Panc1 (cell line): ENCODE data around the gene COL6A5. TPM values are rescaled to one million over a fixed set of nuclear protein-coding genes. Genes with fewer than 3 reads are reported as not detected.

Experiments
- ATAC-seq: fragments of 200-7000 bp; cut with Tn5 transposase; 2 replicates; pipeline ENCODE4 v1.9.1; 2020; ENCODE audit warnings: mild to moderate bottlenecking, moderate library complexity
- BruUV-seq: library from RNA; stranded (reverse); fragments of 400-500 nt; replicated peaks from 2 replicates; lab custom pipeline; 2021; lab: Mats Ljungman, UMichigan
- CTCF ChIA-PET: fragments of 300-600 bp; sonication (Branson Sonifier 250); formaldehyde crosslinking; loops from one replicate; lab custom pipeline; 2022; ENCODE audit warnings: antibody characterized with exemption; lab: Charles Lee
- POLR2A ChIA-PET: fragments of 300-600 bp; sonication (Branson Sonifier 250); formaldehyde crosslinking; loops from one replicate; lab custom pipeline; 2022; ENCODE audit warnings: antibody characterized with exemption; lab: Charles Lee
- DNase-seq: peaks from one replicate; pipeline ENCODE4 v3.0.0-alpha.2; 2010; ENCODE audit warnings: low read depth, low spot score
- H3K27ac ChIP-seq: 2 replicates; pipeline ENCODE4 v1.5.1; 2011; ENCODE audit warnings: mild to moderate bottlenecking, low read length, inconsistent platforms
- H3K27me3 ChIP-seq: fragments of 200-500 bp; sonication (Bioruptor generic); 2 replicates; pipeline ENCODE4 v1.6.0; 2014; ENCODE audit warnings: low read length, inconsistent platforms; ENCODE audit not compliant: control insufficient read depth, insufficient read depth
- H3K36me3 ChIP-seq: fragments of 200-500 bp; sonication (Bioruptor generic); 2 replicates; pipeline ENCODE4 v1.5.1; 2014; ENCODE audit warnings: inconsistent platforms, mild to moderate bottlenecking, low read length, moderate library complexity; ENCODE audit not compliant: control insufficient read depth, insufficient read depth
- H3K4me1 ChIP-seq: 2 replicates; pipeline ENCODE4 v1.5.1; 2011; ENCODE audit warnings: inconsistent platforms, mild to moderate bottlenecking, low read length, moderate library complexity; ENCODE audit not compliant: control insufficient read depth, insufficient read depth
- H3K4me3 ChIP-seq, 2 experiments: 2 replicates each; pipeline ENCODE4 v1.5.1; 2011 to 2012; ENCODE audit warnings: low read depth in 2 of 2, low read length in 2 of 2, mild to moderate bottlenecking in 2 of 2, inconsistent platforms in 1 of 2, moderate library complexity in 1 of 2
- H3K9me3 ChIP-seq: fragments of 200-500 bp; sonication (Bioruptor generic); 2 replicates; pipeline ENCODE4 v1.5.1; 2014; ENCODE audit warnings: low read depth, mild to moderate bottlenecking, inconsistent platforms, low read length, moderate library complexity; ENCODE audit not compliant: control insufficient read depth, insufficient read depth
- CTCF ChIP-seq: fragments of 450-650 bp; IDR thresholded peaks from 2 replicates; pipeline ENCODE4 v1.5.1; 2017; ENCODE audit warnings: mild to moderate bottlenecking
- POLR2AphosphoS5 ChIP-seq: IDR thresholded peaks from 2 replicates; pipeline ENCODE4 v1.6.1; 2012; ENCODE audit warnings: mild to moderate bottlenecking, low read depth, low read length, moderate library complexity
- SIN3A ChIP-seq: IDR thresholded peaks from 2 replicates; pipeline ENCODE4 v1.6.1; 2012; ENCODE audit warnings: low read depth, mild to moderate bottlenecking, low read length, moderate library complexity, borderline replicate concordance; ENCODE audit not compliant: insufficient read depth
- TCF7L2 ChIP-seq: IDR thresholded peaks from 2 replicates; pipeline ENCODE4 v1.6.1; 2011; ENCODE audit warnings: mild to moderate bottlenecking, low read depth, low read length, inconsistent platforms
- in situ Hi-C: cut with HindIII; loops from 2 replicates; pipeline ENCODE4 v1.10.0; 2016; ENCODE audit warnings: low sequenced_read_pairs, low pct_unique_long_range_greater_than_20kb
- intact Hi-C: fragments of 100-400 bp; cut with micrococcal nuclease; formaldehyde crosslinking; loops from one replicate; pipeline ENCODE4 v1.10.0; 2022; ENCODE audit not compliant: unreplicated experiment
- total RNA-seq: library from RNA; stranded (reverse); gene quantifications from one replicate; pipeline ENCODE4 v1.2.1, GENCODE V29; 2021; ENCODE audit not compliant: unreplicated experiment
- TF ChIP-seq, protein P1 (sequence below), 2 experiments: IDR thresholded peaks; 2 replicates each; pipeline ENCODE4 v1.6.1; 2011 to 2012; ENCODE audit warnings: low read depth in 2 of 2, control low read depth in 1 of 2, low read length in 1 of 2, mild to moderate bottlenecking in 1 of 2, moderate library complexity in 1 of 2; ENCODE audit not compliant: insufficient read depth in 1 of 2

COL6A5 gene
- total RNA-seq, 1 experiment from 2014 or later = not detected

DNA sequence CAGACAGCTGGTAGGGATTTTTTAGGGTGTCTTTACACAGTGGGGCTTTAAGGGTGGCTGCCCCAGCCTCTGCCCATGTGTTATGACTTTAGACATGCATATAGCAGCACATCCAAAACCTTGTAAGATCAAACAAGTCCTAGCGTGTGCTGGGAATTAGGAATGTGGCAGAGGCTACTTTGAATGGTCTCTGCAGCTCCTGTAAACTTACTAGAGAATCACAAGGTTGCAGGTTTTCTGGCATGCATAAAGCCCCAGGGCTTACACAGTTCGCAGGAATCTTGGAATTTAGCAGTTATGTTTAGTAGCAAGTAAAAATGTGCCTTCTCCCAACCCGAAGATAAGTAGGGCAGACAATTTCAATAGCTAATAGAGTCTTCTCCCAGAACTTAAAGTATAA, 124.7 kb downstream of the COL6A5 start:
- no peaks in the 10 kb centered on the region for H3K36me3 ChIP-seq
- no peaks in the 10 kb centered on the region for H3K27me3 ChIP-seq
- ATAC-seq = no peak
- TF ChIP-seq TCF7L2 (no peak), POLR2AphosphoS5 (no peak), CTCF (no peak), SIN3A (no peak)
- TF ChIP-seq, protein P1, sequence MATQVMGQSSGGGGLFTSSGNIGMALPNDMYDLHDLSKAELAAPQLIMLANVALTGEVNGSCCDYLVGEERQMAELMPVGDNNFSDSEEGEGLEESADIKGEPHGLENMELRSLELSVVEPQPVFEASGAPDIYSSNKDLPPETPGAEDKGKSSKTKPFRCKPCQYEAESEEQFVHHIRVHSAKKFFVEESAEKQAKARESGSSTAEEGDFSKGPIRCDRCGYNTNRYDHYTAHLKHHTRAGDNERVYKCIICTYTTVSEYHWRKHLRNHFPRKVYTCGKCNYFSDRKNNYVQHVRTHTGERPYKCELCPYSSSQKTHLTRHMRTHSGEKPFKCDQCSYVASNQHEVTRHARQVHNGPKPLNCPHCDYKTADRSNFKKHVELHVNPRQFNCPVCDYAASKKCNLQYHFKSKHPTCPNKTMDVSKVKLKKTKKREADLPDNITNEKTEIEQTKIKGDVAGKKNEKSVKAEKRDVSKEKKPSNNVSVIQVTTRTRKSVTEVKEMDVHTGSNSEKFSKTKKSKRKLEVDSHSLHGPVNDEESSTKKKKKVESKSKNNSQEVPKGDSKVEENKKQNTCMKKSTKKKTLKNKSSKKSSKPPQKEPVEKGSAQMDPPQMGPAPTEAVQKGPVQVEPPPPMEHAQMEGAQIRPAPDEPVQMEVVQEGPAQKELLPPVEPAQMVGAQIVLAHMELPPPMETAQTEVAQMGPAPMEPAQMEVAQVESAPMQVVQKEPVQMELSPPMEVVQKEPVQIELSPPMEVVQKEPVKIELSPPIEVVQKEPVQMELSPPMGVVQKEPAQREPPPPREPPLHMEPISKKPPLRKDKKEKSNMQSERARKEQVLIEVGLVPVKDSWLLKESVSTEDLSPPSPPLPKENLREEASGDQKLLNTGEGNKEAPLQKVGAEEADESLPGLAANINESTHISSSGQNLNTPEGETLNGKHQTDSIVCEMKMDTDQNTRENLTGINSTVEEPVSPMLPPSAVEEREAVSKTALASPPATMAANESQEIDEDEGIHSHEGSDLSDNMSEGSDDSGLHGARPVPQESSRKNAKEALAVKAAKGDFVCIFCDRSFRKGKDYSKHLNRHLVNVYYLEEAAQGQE (IDR thresholded peaks at IDR 0.05; ENCODE audit: insufficient read depth in 1 of 2, low read depth in 2 of 2, low read length in 1 of 2) = no peak
- H3K27ac ChIP-seq = no peak overlapping the region
- ChIA-PET CTCF (no interaction called here), POLR2A (no interaction called here)
- intact Hi-C loops (no loop called here), in situ Hi-C loops (no loop called here)
- H3K4me1 ChIP-seq = no peaks in the 10 kb centered on the region
- H3K9me3 ChIP-seq = no peaks in the 10 kb centered on the region
- no peak for DNase-seq
- H3K4me3 ChIP-seq = no peak overlapping the region
- no TSS peak for BruUV-seq

- Histone ChIP-seq H3K27me3 (no peaks in the 10 kb centered on the region; the same call in 1 of the 2 replicates), H3K4me3 (no peak overlapping the region), H3K27ac (no peak overlapping the region), H3K4me1 (no peaks in the 10 kb centered on the region), H3K36me3 (no peaks in the 10 kb centered on the region), H3K9me3 (no peaks in the 10 kb centered on the region)
- ATAC-seq = no peak
- no peak for DNase-seq
- ChIA-PET POLR2A (no interaction called here), CTCF (no interaction called here)
- in situ Hi-C loops = no loop called here
- no peak for TF ChIP-seq TCF7L2
- no peak for TF ChIP-seq CTCF
- no peak for TF ChIP-seq POLR2AphosphoS5
- TF ChIP-seq, protein P1 (IDR thresholded peaks at IDR 0.05; ENCODE audit: insufficient read depth in 1 of 2, low read depth in 2 of 2, low read length in 1 of 2) = no peak
- no TSS peak for BruUV-seq
- intact Hi-C loops = no loop called here
Measured at GRCh38 chr3:130473416-130473815, 127.9 kb downstream of the COL6A5 start.
